A549 (cell line): ENCODE results near the gene RABL6.

Experiments used
- CEBPB ChIP-seq, 2 experiments: fragments of >200 bp in 1 of 2; sonication (Bioruptor Twin) in 1 of 2; formaldehyde crosslinking in 1 of 2; IDR thresholded peaks; 2 replicates each; pipeline ENCODE4 v1.6.1; 2012 to 2016
- CTCF ChIP-seq: fragments of >200 bp; sonication (Bioruptor Twin); formaldehyde crosslinking; IDR thresholded peaks from 3 replicates; pipeline ENCODE4 v1.5.1; 2016
- NFE2L2 ChIP-seq: fragments of 150-350 bp; conservative IDR thresholded peaks from 2 replicates; pipeline ENCODE4 v1.6.1; 2014; ENCODE audit warnings: low read length
- POLR2A ChIP-seq: IDR thresholded peaks from 2 replicates; pipeline ENCODE4 v1.6.1; 2012; ENCODE audit warnings: mild to moderate bottlenecking, low read length
- RAD21 ChIP-seq, 2 experiments: fragments of >200 bp in 1 of 2; sonication (Bioruptor Twin) in 1 of 2; formaldehyde crosslinking in 1 of 2; IDR thresholded peaks in 1 of 2; conservative IDR thresholded peaks in 1 of 2; 2 replicates in 1 of 2; 3 replicates in 1 of 2; pipeline ENCODE4 v1.6.1; 2012 to 2018; ENCODE audit warnings: inconsistent platforms in 1 of 2

GRCh38 chr9:136854113-136854841 is 46.5 kb downstream of the RABL6 start:
- TF ChIP-seq POLR2A (no peak), CEBPB (IDR thresholded peaks at IDR 0.05) (no peak), RAD21 (conservative IDR thresholded peaks at IDR 0.05 in 1 of 2, IDR thresholded peaks at IDR 0.05 in 1 of 2) (no peak), CTCF (no peak), NFE2L2 (no peak)
